Mesothelial cell of epicardium (in vitro differentiated cells): ENCODE results near the gene NKAIN2. TPM values are rescaled to one million over a fixed set of nuclear protein-coding genes. Genes with fewer than 3 reads are reported as not detected.

Experiments used
- DNase-seq, 2 experiments: peaks; one replicate each; pipeline ENCODE4 v3.0.0; 2021; ENCODE audit warnings: low spot score in 2 of 2; ENCODE audit not compliant: unreplicated experiment in 2 of 2
- H3K27ac Mint-ChIP-seq: 2 replicates; pipeline ENCODE4 v1.8.0; 2021; ENCODE audit warnings: mixed read lengths
- H3K27me3 Mint-ChIP-seq: 2 replicates; pipeline ENCODE4 v1.8.0; 2021; ENCODE audit warnings: low read depth, mixed read lengths
- H3K36me3 Mint-ChIP-seq: 2 replicates; pipeline ENCODE4 v1.8.0; 2021; ENCODE audit warnings: mixed read lengths
- H3K4me1 Mint-ChIP-seq: 2 replicates; pipeline ENCODE4 v1.8.0; 2021; ENCODE audit warnings: mixed read lengths
- H3K4me3 Mint-ChIP-seq: 2 replicates; pipeline ENCODE4 v1.8.0; 2021; ENCODE audit warnings: mild to moderate bottlenecking, moderate library complexity, mixed read lengths
- H3K9me3 Mint-ChIP-seq: 2 replicates; pipeline ENCODE4 v1.8.0; 2021; ENCODE audit warnings: mixed read lengths
- total RNA-seq: library from RNA; stranded (reverse); gene quantifications from 3 replicates; pipeline ENCODE4 v1.2.1, GENCODE V29; 2021
- TF ChIP-seq, protein P1 (sequence below): fragments of 200-600 bp; sonication (generic); IDR thresholded peaks from one replicate; pipeline ENCODE4 v1.5.0; 2021; ENCODE audit warnings: antibody characterized with exemption; ENCODE audit not compliant: unreplicated experiment

Gene NKAIN2
- total RNA-seq, 1 donor from 2014 or later: 1.6 TPM

DNA sequence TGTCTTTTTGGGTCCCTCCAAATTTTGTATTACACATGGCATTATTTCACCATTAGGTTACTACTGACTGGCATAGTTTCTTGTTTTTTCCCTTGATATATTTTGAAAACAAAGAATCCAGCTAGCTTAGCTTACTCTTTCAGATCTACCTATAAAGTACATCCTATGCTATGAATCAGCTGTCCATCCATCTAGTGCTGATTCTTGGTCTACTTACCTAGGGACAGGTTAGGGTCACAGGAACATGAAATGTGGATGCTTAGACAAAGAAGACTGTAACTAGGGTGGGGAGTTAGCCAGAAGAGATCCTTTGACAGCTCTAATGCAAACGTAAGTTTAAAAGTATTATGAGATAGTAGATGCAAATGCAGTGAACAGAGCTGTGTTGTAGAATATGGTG is 91.7 kb downstream of the NKAIN2 start:
- H3K4me3 Mint-ChIP-seq: no peak overlapping the region
- TF ChIP-seq, protein P1, sequence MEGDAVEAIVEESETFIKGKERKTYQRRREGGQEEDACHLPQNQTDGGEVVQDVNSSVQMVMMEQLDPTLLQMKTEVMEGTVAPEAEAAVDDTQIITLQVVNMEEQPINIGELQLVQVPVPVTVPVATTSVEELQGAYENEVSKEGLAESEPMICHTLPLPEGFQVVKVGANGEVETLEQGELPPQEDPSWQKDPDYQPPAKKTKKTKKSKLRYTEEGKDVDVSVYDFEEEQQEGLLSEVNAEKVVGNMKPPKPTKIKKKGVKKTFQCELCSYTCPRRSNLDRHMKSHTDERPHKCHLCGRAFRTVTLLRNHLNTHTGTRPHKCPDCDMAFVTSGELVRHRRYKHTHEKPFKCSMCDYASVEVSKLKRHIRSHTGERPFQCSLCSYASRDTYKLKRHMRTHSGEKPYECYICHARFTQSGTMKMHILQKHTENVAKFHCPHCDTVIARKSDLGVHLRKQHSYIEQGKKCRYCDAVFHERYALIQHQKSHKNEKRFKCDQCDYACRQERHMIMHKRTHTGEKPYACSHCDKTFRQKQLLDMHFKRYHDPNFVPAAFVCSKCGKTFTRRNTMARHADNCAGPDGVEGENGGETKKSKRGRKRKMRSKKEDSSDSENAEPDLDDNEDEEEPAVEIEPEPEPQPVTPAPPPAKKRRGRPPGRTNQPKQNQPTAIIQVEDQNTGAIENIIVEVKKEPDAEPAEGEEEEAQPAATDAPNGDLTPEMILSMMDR: no peak
- DNase-seq: no peak
- H3K27ac Mint-ChIP-seq: no peak overlapping the region
- H3K27me3 Mint-ChIP-seq: peaks cover 18% of the 10 kb centered on the region
- H3K9me3 Mint-ChIP-seq: no peaks in the 10 kb centered on the region
- H3K4me1 Mint-ChIP-seq: no peaks in the 10 kb centered on the region
- no peaks in the 10 kb centered on the region for H3K36me3 Mint-ChIP-seq

DNA sequence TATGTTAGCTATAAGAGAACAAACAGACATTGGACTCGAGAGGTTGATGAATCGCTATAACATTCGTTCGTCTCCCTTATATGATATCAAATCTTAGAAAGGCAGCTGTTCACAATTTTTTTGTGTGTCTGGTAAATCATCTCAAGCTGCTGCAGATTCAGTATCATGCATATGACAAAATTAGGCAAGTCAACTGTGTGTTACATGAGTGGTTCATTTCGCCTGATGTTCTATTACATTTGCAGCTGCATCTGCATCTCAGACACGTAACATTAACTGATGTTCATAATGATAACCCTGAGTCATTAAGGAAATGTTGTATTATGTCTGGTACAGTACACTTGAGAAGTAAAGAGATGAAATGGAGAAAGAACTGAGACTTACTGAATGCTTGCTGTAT is 92.1 kb downstream of the NKAIN2 start:
- H3K4me1 Mint-ChIP-seq: no peaks in the 10 kb centered on the region
- TF ChIP-seq, protein P1: no peak
- DNase-seq: no peak
- H3K27ac Mint-ChIP-seq: no peak overlapping the region
- H3K4me3 Mint-ChIP-seq: no peak overlapping the region
- H3K36me3 Mint-ChIP-seq: no peaks in the 10 kb centered on the region
- peaks cover 17% of the 10 kb centered on the region for H3K27me3 Mint-ChIP-seq
- H3K9me3 Mint-ChIP-seq: no peaks in the 10 kb centered on the region

DNA sequence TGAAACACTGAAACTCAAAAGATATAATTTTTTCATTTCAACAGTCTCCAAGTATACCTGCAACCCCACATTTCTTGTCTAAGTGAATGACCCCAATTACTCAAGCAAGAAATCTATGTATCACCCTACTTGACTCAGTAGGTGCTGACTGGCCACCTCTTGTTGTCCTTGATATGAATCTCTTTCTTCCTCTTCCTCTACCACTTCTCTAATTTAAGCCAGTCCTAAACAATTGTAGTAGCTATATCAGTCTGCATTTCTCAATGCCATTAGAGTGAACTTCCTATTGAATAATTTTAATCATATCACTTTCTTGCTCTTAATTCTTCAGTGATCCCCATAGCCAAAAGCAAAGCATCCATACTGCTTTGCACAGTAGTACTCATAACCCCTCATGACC is 93.2 kb downstream of the NKAIN2 start:
- Mint-ChIP-seq H3K27ac (no peak overlapping the region), H3K4me3 (no peak overlapping the region), H3K36me3 (no peaks in the 10 kb centered on the region), H3K4me1 (no peaks in the 10 kb centered on the region), H3K9me3 (no peaks in the 10 kb centered on the region), H3K27me3 (peaks cover 16% of the 10 kb centered on the region)
- TF ChIP-seq, protein P1: no peak
- no peak for DNase-seq

DNA sequence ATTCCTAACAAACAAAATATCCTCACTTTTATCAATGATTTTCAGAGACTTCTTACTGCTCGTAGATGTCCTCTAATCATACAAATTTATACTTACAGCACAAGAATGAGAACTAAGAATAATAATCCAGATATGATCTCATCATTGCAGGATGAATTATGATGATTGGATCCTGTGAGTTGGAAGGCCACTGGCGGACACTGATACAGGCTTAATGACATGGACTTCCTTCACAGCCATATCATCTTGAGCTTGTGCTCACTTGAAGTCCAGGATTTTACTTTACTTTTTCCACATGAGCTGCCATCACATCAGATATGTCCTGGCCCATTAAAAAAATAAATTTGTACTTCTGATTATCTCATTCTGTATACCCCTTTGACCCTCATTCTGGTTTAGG is 94.3 kb downstream of the NKAIN2 start:
- Mint-ChIP-seq H3K27me3 (peaks cover 14% of the 10 kb centered on the region), H3K4me1 (no peaks in the 10 kb centered on the region), H3K4me3 (no peak overlapping the region), H3K9me3 (no peaks in the 10 kb centered on the region), H3K27ac (no peak overlapping the region), H3K36me3 (no peaks in the 10 kb centered on the region)
- TF ChIP-seq, protein P1: no peak
- no peak for DNase-seq

DNA sequence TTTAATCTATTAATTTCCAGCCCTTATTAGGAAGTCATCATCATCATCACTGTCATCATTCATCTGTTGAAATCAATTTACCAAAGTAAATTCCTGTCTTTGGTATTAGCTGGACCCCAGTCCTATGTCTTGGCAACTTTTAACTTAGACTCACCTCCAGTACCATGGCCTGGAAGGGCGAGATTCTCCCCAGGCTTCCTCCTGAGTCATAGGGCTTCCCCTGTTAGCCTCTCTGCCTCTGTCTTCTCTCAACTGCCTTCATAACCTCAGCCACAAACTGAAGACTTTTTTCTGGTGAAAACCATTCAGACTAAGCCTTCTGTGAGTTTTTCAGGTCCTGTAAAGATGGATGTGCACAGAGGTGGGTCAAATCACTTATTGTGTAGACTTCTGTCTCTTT is 95.0 kb downstream of the NKAIN2 start:
- Mint-ChIP-seq H3K9me3 (no peaks in the 10 kb centered on the region), H3K4me3 (no peak overlapping the region), H3K27me3 (peaks cover 20% of the 10 kb centered on the region), H3K36me3 (no peaks in the 10 kb centered on the region), H3K4me1 (no peaks in the 10 kb centered on the region), H3K27ac (no peak overlapping the region)
- no peak for DNase-seq
- TF ChIP-seq, protein P1: no peak

DNA sequence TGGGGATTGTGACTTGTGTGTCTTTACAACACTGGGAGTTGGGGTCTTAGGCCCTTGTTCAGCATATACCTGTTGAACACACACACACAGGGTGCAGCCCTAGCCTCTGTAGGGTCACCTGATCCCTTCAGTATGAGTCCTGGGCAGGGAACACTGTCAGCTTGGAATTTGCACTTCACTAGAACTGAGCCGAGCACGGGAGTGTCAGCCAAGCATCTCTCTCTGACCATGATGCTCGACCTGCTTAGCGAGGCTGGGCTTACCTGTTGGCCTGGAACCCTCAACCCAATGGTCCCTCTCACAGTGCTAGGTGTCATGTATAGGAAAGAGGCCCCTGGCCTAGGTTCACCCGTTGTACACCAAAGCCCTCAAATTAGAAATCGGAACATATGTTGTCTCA is 96.1 kb downstream of the NKAIN2 start:
- H3K4me3 Mint-ChIP-seq: no peak overlapping the region
- H3K36me3 Mint-ChIP-seq: no peaks in the 10 kb centered on the region
- DNase-seq: no peak
- no peaks in the 10 kb centered on the region for H3K4me1 Mint-ChIP-seq
- H3K9me3 Mint-ChIP-seq: no peaks in the 10 kb centered on the region
- no peak overlapping the region for H3K27ac Mint-ChIP-seq
- TF ChIP-seq, protein P1: no peak
- H3K27me3 Mint-ChIP-seq: peaks cover 29% of the 10 kb centered on the region
